GM21529 (cell line): ENCODE measurements around the gene LRBA.
"Not testable (repeated sequence)": the region's sequence is repeated elsewhere in the genome, so short reads cannot be mapped to it uniquely, and the experiment has no call there.

Experiments used
- ATAC-seq: cut with Tn5 transposase; IDR thresholded peaks from one replicate; pipeline ENCODE4 v1.9.1; 2021; ENCODE audit not compliant: unreplicated experiment

Gene LRBA

GRCh38 chr4:150390531-150390910 is 624.6 kb downstream of the LRBA start:
- no peak for ATAC-seq

- ATAC-seq = no peak
These were observed 625.1 kb downstream of the LRBA start for GRCh38 chr4:150389896-150390530.

GRCh38 chr4:150387981-150388380 is 627.1 kb downstream of the LRBA start:
- no peak for ATAC-seq

GRCh38 chr4:150386415-150386814 is 628.7 kb downstream of the LRBA start:
- not testable (repeated sequence) for ATAC-seq

- no peak for ATAC-seq
These were observed 629.5 kb downstream of the LRBA start for GRCh38 chr4:150385606-150386005.

- no peak for ATAC-seq
These were observed 630.8 kb downstream of the LRBA start for GRCh38 chr4:150384249-150384648.

GRCh38 chr4:150382028-150382427 is 633.1 kb downstream of the LRBA start:
- ATAC-seq = no peak

- no peak for ATAC-seq
These were observed 633.5 kb downstream of the LRBA start for GRCh38 chr4:150381609-150382008.

- no peak for ATAC-seq
These were observed 634.0 kb downstream of the LRBA start for GRCh38 chr4:150381036-150381435.

- no peak for ATAC-seq
These were observed 635.6 kb downstream of the LRBA start for GRCh38 chr4:150379454-150379853.

- ATAC-seq = no peak
These were observed 640.1 kb downstream of the LRBA start for GRCh38 chr4:150375025-150375424.

- ATAC-seq = no peak
These were observed 643.2 kb downstream of the LRBA start for GRCh38 chr4:150371869-150372268.

- ATAC-seq = no peak
These were observed 645.4 kb downstream of the LRBA start for GRCh38 chr4:150369434-150370380.

GRCh38 chr4:150368667-150369066 is 646.4 kb downstream of the LRBA start:
- ATAC-seq = no peak

- no peak for ATAC-seq
These were observed 647.8 kb downstream of the LRBA start for GRCh38 chr4:150367326-150367725.

GRCh38 chr4:150366487-150366999 is 648.5 kb downstream of the LRBA start:
- peak; percentile 77 for ATAC-seq

- ATAC-seq = peak; percentile 41
These were observed 651.1 kb downstream of the LRBA start for GRCh38 chr4:150363721-150364688.

GRCh38 chr4:150358691-150359090 is 656.4 kb downstream of the LRBA start:
- no peak for ATAC-seq

GRCh38 chr4:150357829-150358228 is 657.3 kb downstream of the LRBA start:
- no peak for ATAC-seq

GRCh38 chr4:150355858-150356455 is 659.1 kb downstream of the LRBA start:
- ATAC-seq = no peak
